Panc1 (cell line): ENCODE data around the gene CAD. TPM values are rescaled to one million over a fixed set of nuclear protein-coding genes. Genes with fewer than 3 reads are reported as not detected.

Experiments
- ATAC-seq: fragments of 200-7000 bp; cut with Tn5 transposase; 2 replicates; pipeline ENCODE4 v1.9.1; 2020; ENCODE audit warnings: mild to moderate bottlenecking, moderate library complexity
- BruUV-seq: library from RNA; stranded (reverse); fragments of 400-500 nt; replicated peaks from 2 replicates; lab custom pipeline; 2021; lab: Mats Ljungman, UMichigan
- CTCF ChIA-PET: fragments of 300-600 bp; sonication (Branson Sonifier 250); formaldehyde crosslinking; loops from one replicate; lab custom pipeline; 2022; ENCODE audit warnings: antibody characterized with exemption; lab: Charles Lee
- POLR2A ChIA-PET: fragments of 300-600 bp; sonication (Branson Sonifier 250); formaldehyde crosslinking; loops from one replicate; lab custom pipeline; 2022; ENCODE audit warnings: antibody characterized with exemption; lab: Charles Lee
- DNase-seq: peaks from one replicate; pipeline ENCODE4 v3.0.0-alpha.2; 2010; ENCODE audit warnings: low read depth, low spot score
- H3K27ac ChIP-seq: 2 replicates; pipeline ENCODE4 v1.5.1; 2011; ENCODE audit warnings: mild to moderate bottlenecking, low read length, inconsistent platforms
- H3K27me3 ChIP-seq: fragments of 200-500 bp; sonication (Bioruptor generic); 2 replicates; pipeline ENCODE4 v1.6.0; 2014; ENCODE audit warnings: low read length, inconsistent platforms; ENCODE audit not compliant: control insufficient read depth, insufficient read depth
- H3K36me3 ChIP-seq: fragments of 200-500 bp; sonication (Bioruptor generic); 2 replicates; pipeline ENCODE4 v1.5.1; 2014; ENCODE audit warnings: inconsistent platforms, mild to moderate bottlenecking, low read length, moderate library complexity; ENCODE audit not compliant: control insufficient read depth, insufficient read depth
- H3K4me1 ChIP-seq: 2 replicates; pipeline ENCODE4 v1.5.1; 2011; ENCODE audit warnings: inconsistent platforms, mild to moderate bottlenecking, low read length, moderate library complexity; ENCODE audit not compliant: control insufficient read depth, insufficient read depth
- H3K4me3 ChIP-seq, 2 experiments: 2 replicates each; pipeline ENCODE4 v1.5.1; 2011 to 2012; ENCODE audit warnings: low read depth in 2 of 2, low read length in 2 of 2, mild to moderate bottlenecking in 2 of 2, inconsistent platforms in 1 of 2, moderate library complexity in 1 of 2
- H3K9me3 ChIP-seq: fragments of 200-500 bp; sonication (Bioruptor generic); 2 replicates; pipeline ENCODE4 v1.5.1; 2014; ENCODE audit warnings: low read depth, mild to moderate bottlenecking, inconsistent platforms, low read length, moderate library complexity; ENCODE audit not compliant: control insufficient read depth, insufficient read depth
- CTCF ChIP-seq: fragments of 450-650 bp; IDR thresholded peaks from 2 replicates; pipeline ENCODE4 v1.5.1; 2017; ENCODE audit warnings: mild to moderate bottlenecking
- POLR2AphosphoS5 ChIP-seq: IDR thresholded peaks from 2 replicates; pipeline ENCODE4 v1.6.1; 2012; ENCODE audit warnings: mild to moderate bottlenecking, low read depth, low read length, moderate library complexity
- REST ChIP-seq, 2 experiments: IDR thresholded peaks; 2 replicates each; pipeline ENCODE4 v1.6.1; 2011 to 2012; ENCODE audit warnings: low read depth in 2 of 2, control low read depth in 1 of 2, low read length in 1 of 2, mild to moderate bottlenecking in 1 of 2, moderate library complexity in 1 of 2; ENCODE audit not compliant: insufficient read depth in 1 of 2
- SIN3A ChIP-seq: IDR thresholded peaks from 2 replicates; pipeline ENCODE4 v1.6.1; 2012; ENCODE audit warnings: low read depth, mild to moderate bottlenecking, low read length, moderate library complexity, borderline replicate concordance; ENCODE audit not compliant: insufficient read depth
- TCF7L2 ChIP-seq: IDR thresholded peaks from 2 replicates; pipeline ENCODE4 v1.6.1; 2011; ENCODE audit warnings: mild to moderate bottlenecking, low read depth, low read length, inconsistent platforms
- in situ Hi-C: cut with HindIII; loops from 2 replicates; pipeline ENCODE4 v1.10.0; 2016; ENCODE audit warnings: low sequenced_read_pairs, low pct_unique_long_range_greater_than_20kb
- intact Hi-C: fragments of 100-400 bp; cut with micrococcal nuclease; formaldehyde crosslinking; loops from one replicate; pipeline ENCODE4 v1.10.0; 2022; ENCODE audit not compliant: unreplicated experiment
- total RNA-seq: library from RNA; stranded (reverse); gene quantifications from one replicate; pipeline ENCODE4 v1.2.1, GENCODE V29; 2021; ENCODE audit not compliant: unreplicated experiment

The CAD gene
- total RNA-seq, 1 experiment from 2014 or later: 76.7 TPM

- CTCF ChIA-PET: no interaction called here
Measured at GRCh38 chr2:27216416-27217137, 592 bp upstream of the CAD start.

GRCh38 chr2:27218614-27219013 is 1.4 kb downstream of the CAD start:
- no peak for TF ChIP-seq SIN3A
- no peak for TF ChIP-seq POLR2AphosphoS5
- TF ChIP-seq REST (IDR thresholded peaks at IDR 0.05; ENCODE audit: insufficient read depth in 1 of 2, low read depth in 2 of 2, low read length in 1 of 2): no peak
- peak overlapping the region; percentile 95; the same call in 1 of the 2 replicates for H3K27ac ChIP-seq
- intact Hi-C loops: no loop called here
- peaks cover 28% of the 10 kb centered on the region for H3K36me3 ChIP-seq
- in situ Hi-C loops: no loop called here
- CTCF ChIA-PET: interaction anchor here (0.6 kb wide), 1 partner anchor 153 kb away, joined by 3 read pairs; no protein-coding TSS in a partner anchor
- TSS peak; percentile 33 for BruUV-seq
- no peaks in the 10 kb centered on the region for H3K9me3 ChIP-seq
- no peaks in the 10 kb centered on the region for H3K27me3 ChIP-seq
- peak overlapping the region in 1 of 2 experiments; percentile 88; a peak in 2 of 4 replicates for H3K4me3 ChIP-seq
- ATAC-seq (no peak), DNase-seq (no peak)
- peaks cover 14% of the 10 kb centered on the region for H3K4me1 ChIP-seq
- POLR2A ChIA-PET: interaction anchor here (0.5 kb wide), 1 partner anchor 30 kb away, joined by 5 read pairs; no protein-coding TSS in a partner anchor

More at GRCh38 chr2:27216416-27217137, 592 bp upstream of the CAD start:
- peak overlapping the region; percentile 95 for H3K27ac ChIP-seq
- no peaks in the 10 kb centered on the region for H3K27me3 ChIP-seq
- TF ChIP-seq TCF7L2 (no peak), REST (IDR thresholded peaks at IDR 0.05; ENCODE audit: insufficient read depth in 1 of 2, low read depth in 2 of 2, low read length in 1 of 2) (no peak), CTCF (no peak), POLR2AphosphoS5 (no peak)
- intact Hi-C loops (no loop called here), in situ Hi-C loops (no loop called here)
- POLR2A ChIA-PET: no interaction called here
- H3K4me3 ChIP-seq: peak overlapping the region; percentile 78 to 88
- DNase-seq: no peak
- no peak for ATAC-seq
- no peaks in the 10 kb centered on the region for H3K9me3 ChIP-seq
- no TSS peak for BruUV-seq
- H3K36me3 ChIP-seq: peaks cover 23% of the 10 kb centered on the region
- H3K4me1 ChIP-seq: peaks cover 21% of the 10 kb centered on the region
